AG08396 (cell line): ENCODE data around the gene EPHB2.

ENCODE experiments used
- DNase-seq: peaks from one replicate; pipeline ENCODE4 v3.0.0; 2012; ENCODE audit warnings: low spot score, mixed read lengths

The EPHB2 gene

GRCh38 chr1:22884806-22885530 lies 174.3 kb downstream of the EPHB2 start:
- DNase-seq, result no peak

GRCh38 chr1:22886211-22886610 lies 175.6 kb downstream of the EPHB2 start:
- DNase-seq, result peak; percentile 69

GRCh38 chr1:22887491-22887890 lies 176.9 kb downstream of the EPHB2 start:
- DNase-seq, result no peak

- no peak for DNase-seq
Observed at GRCh38 chr1:22888320-22889075, 177.9 kb downstream of the EPHB2 start.

- DNase-seq, result peak; percentile 62
Observed at GRCh38 chr1:22889213-22889827, 178.7 kb downstream of the EPHB2 start.

- no peak for DNase-seq
Observed at GRCh38 chr1:22892789-22893188, 182.2 kb downstream of the EPHB2 start.

- no peak for DNase-seq
Observed at GRCh38 chr1:22893292-22893691, 182.7 kb downstream of the EPHB2 start.

GRCh38 chr1:22895357-22895756 lies 184.7 kb downstream of the EPHB2 start:
- no peak for DNase-seq

- no peak for DNase-seq
Observed at GRCh38 chr1:22896184-22896583, 185.5 kb downstream of the EPHB2 start.

GRCh38 chr1:22900451-22900850 lies 189.8 kb downstream of the EPHB2 start:
- no peak for DNase-seq

- peak; percentile 62 for DNase-seq
Observed at GRCh38 chr1:22903113-22903512, 192.5 kb downstream of the EPHB2 start.

- DNase-seq, result no peak
Observed at GRCh38 chr1:22906968-22907367, 196.3 kb downstream of the EPHB2 start.

- no peak for DNase-seq
Observed at GRCh38 chr1:22907528-22907927, 196.9 kb downstream of the EPHB2 start.

GRCh38 chr1:22908880-22909426 lies 198.3 kb downstream of the EPHB2 start:
- no peak for DNase-seq

- no peak for DNase-seq
Observed at GRCh38 chr1:22910286-22910685, 199.6 kb downstream of the EPHB2 start.

GRCh38 chr1:22910986-22911651 lies 200.5 kb downstream of the EPHB2 start:
- DNase-seq, result no peak

- DNase-seq, result no peak
Observed at GRCh38 chr1:22912311-22912710, 201.7 kb downstream of the EPHB2 start.

GRCh38 chr1:22913421-22914141 lies 202.9 kb downstream of the EPHB2 start:
- DNase-seq, result no peak

- DNase-seq, result no peak
Observed at GRCh38 chr1:22914156-22914555, 203.5 kb downstream of the EPHB2 start.

GRCh38 chr1:22914633-22915217 lies 204.1 kb downstream of the EPHB2 start:
- DNase-seq, result no peak

- no peak for DNase-seq
Observed at GRCh38 chr1:22915231-22915630, 204.6 kb downstream of the EPHB2 start.
